Lower lobe of right lung (tissue), 2 donors: ENCODE results near the gene DNAJB13. TPM values are rescaled to one million over a fixed set of nuclear protein-coding genes. Genes with fewer than 3 reads are reported as not detected.

ENCODE experiments used
- ATAC-seq, 2 donors: fragments of 200-7000 bp; cut with Tn5 transposase; one replicate each; pipeline ENCODE4 v1.9.1; 2020 to 2022; ENCODE audit warnings: mild to moderate bottlenecking in 2 of 2, moderate library complexity in 2 of 2
- DNase-seq: peaks from one replicate; pipeline ENCODE4 v3.0.0-alpha.2; 2020
- H3K27ac ChIP-seq: fragments of 200-600 bp; one replicate; pipeline ENCODE4 v1.8.0; 2022
- H3K27me3 ChIP-seq: fragments of 200-600 bp; one replicate; pipeline ENCODE4 v1.8.0; 2022; ENCODE audit warnings: low read depth
- H3K36me3 ChIP-seq: fragments of 200-600 bp; one replicate; pipeline ENCODE4 v1.8.0; 2022; ENCODE audit warnings: mild to moderate bottlenecking
- H3K4me1 ChIP-seq: fragments of 200-600 bp; one replicate; pipeline ENCODE4 v1.8.0; 2022
- H3K4me3 ChIP-seq: fragments of 200-600 bp; one replicate; pipeline ENCODE4 v1.8.0; 2022; ENCODE audit warnings: mild to moderate bottlenecking
- H3K9me3 ChIP-seq: fragments of 200-600 bp; one replicate; pipeline ENCODE4 v1.8.0; 2022
- intact Hi-C: fragments of 100-400 bp; cut with DNase I; formaldehyde crosslinking; loops from one replicate; pipeline ENCODE4 v1.11.0; 2022
- total RNA-seq: library from RNA; stranded (reverse); fragmentation: NEBNext Ultra II Directional; extraction: Animal tissue kit (Norgen Biotek cat#: 25700); gene quantifications from one replicate; pipeline ENCODE4 v1.2.1, GENCODE V29; 2021
- TF ChIP-seq, protein P1 (sequence below): fragments of 200-600 bp; IDR thresholded peaks from one replicate; pipeline ENCODE4 v1.8.0; 2022; ENCODE audit warnings: antibody characterized with exemption, mild to moderate bottlenecking
- donor health status: DM: no; HTN: yes; CAD: no; lungs with severe emphysema.

DNAJB13 gene
- total RNA-seq, 1 donor from 2014 or later, result 7.5 TPM

DNA sequence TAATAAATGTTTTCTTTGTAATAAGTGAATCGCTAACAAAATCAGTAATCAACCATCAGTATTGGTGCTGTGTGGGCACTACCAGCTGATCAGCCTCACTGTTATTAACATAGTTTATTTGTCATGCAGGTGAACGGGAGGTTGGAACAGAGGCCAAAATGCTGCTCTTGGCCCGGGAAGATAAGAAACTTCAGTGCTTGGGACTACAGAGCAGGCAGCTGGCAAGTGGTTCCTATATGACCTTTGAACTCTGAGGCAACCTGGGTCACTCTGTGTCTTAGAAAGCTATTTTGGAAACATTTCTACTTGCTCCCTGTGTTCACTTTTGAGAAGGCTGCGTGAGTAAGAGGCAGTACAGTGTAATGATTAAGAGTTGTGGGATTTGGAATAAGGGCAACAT, 36.5 kb upstream of the DNAJB13 start:
- Histone ChIP-seq H3K9me3 (no peaks in the 10 kb centered on the region), H3K27ac (no peak overlapping the region), H3K36me3 (peaks cover 96% of the 10 kb centered on the region), H3K4me3 (no peak overlapping the region), H3K4me1 (no peaks in the 10 kb centered on the region), H3K27me3 (no peaks in the 10 kb centered on the region)
- ATAC-seq, result no peak
- TF ChIP-seq, protein P1, sequence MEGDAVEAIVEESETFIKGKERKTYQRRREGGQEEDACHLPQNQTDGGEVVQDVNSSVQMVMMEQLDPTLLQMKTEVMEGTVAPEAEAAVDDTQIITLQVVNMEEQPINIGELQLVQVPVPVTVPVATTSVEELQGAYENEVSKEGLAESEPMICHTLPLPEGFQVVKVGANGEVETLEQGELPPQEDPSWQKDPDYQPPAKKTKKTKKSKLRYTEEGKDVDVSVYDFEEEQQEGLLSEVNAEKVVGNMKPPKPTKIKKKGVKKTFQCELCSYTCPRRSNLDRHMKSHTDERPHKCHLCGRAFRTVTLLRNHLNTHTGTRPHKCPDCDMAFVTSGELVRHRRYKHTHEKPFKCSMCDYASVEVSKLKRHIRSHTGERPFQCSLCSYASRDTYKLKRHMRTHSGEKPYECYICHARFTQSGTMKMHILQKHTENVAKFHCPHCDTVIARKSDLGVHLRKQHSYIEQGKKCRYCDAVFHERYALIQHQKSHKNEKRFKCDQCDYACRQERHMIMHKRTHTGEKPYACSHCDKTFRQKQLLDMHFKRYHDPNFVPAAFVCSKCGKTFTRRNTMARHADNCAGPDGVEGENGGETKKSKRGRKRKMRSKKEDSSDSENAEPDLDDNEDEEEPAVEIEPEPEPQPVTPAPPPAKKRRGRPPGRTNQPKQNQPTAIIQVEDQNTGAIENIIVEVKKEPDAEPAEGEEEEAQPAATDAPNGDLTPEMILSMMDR, result no peak
- no peak for DNase-seq
- intact Hi-C loops, result no loop called here

DNA sequence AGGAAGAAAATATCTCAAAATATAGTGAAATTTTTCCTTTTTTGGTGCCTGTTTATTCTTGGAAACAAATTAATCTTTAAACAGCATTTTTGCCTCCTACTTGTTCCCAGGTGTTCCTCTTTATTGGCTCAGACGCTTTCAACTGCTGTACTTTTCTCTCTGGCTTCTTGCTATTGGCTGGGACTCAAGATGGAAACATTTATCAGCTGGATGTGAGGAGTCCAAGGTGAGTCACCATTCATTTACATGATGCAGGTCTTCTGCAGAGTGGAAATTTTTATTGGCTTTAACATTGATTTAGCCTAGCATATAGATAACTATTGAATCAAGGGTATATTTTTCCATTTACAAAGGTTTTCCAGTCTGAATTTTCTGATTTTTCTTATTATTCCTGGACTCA, 34.4 kb upstream of the DNAJB13 start:
- Histone ChIP-seq H3K27ac (no peak overlapping the region), H3K9me3 (no peaks in the 10 kb centered on the region), H3K27me3 (no peaks in the 10 kb centered on the region), H3K4me3 (no peak overlapping the region), H3K4me1 (no peaks in the 10 kb centered on the region), H3K36me3 (peaks cover 95% of the 10 kb centered on the region)
- intact Hi-C loops, result no loop called here
- DNase-seq, result no peak
- no peak for ATAC-seq
- TF ChIP-seq, protein P1, result no peak

DNA sequence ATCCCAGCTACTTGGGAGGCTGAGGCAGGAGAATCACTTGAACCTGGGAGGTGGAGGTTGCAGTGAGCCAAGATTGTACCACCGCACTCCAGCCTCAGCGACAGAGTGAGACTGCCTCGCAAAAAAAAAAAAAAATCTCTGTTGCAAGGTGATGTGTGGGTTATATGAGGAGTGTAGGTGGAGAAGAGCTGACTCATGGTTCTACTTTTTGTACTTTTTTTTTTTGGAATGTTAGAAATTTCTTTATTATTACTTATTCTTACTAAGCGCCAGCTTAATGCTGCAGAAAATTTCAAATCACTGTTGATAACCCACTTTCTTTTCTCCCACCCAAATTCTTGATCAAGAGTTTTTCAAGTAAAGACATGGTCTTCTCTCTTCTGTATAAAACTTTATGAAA, 29.6 kb upstream of the DNAJB13 start:
- no peak for DNase-seq
- Histone ChIP-seq H3K4me3 (no peak overlapping the region), H3K36me3 (peaks cover 81% of the 10 kb centered on the region), H3K4me1 (no peaks in the 10 kb centered on the region), H3K27me3 (no peaks in the 10 kb centered on the region), H3K9me3 (no peaks in the 10 kb centered on the region), H3K27ac (no peak overlapping the region)
- intact Hi-C loops, result no loop called here
- ATAC-seq, result no peak
- TF ChIP-seq, protein P1, result no peak

DNA sequence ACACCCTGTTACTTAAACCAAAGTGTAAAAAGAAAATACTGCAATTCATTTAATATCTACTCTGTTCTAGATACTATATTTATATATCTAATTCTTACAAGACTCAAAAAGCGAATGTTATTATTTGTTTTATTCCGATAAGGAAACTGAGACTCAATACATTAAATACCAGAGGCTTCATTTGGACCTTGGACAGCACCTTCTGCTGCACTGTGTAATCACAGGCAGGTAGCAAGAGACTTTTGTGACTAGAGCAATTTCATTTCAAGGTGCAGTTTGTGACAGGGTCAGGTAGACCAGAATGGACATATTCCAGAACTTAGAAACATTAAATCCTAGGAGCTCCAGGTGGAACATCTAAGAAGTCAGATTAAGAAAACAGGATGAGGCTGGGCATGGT, 21.4 kb upstream of the DNAJB13 start:
- TF ChIP-seq, protein P1, result no peak
- intact Hi-C loops, result no loop called here
- no peaks in the 10 kb centered on the region for H3K27me3 ChIP-seq
- H3K36me3 ChIP-seq, result peaks cover 83% of the 10 kb centered on the region
- H3K4me3 ChIP-seq, result no peak overlapping the region
- DNase-seq (no peak), ATAC-seq (no peak)
- H3K4me1 ChIP-seq, result no peaks in the 10 kb centered on the region
- H3K9me3 ChIP-seq, result no peaks in the 10 kb centered on the region
- H3K27ac ChIP-seq, result no peak overlapping the region

DNA sequence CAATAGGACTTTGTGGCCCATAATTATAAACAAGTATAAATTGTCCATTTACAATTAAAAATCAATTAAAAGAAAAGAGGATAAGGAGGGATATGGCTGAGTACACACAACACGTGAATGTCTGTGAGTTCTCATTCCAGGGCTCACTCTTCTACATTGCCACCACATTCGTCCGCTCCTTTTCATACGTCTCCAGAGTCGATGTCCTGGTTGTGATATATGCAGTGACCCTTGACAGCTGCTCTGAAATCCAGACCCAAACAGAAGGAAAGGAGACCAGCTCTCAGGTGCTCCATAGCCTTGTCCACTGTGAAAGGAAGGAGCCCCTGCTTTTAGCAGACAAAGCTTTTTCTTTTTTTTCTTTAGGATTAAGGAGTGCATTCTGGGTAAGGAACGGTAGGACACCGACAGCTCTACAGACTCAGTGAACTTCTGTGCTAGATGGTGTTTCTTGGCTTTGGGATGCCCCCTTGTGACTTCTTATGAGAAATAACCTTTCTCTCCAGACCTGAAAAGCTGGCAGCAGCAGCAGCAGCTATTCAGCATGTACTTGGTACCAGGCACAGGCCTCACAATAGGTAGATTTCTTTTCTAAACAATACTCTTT, 19.7 kb upstream of the DNAJB13 start:
- no peak for DNase-seq
- intact Hi-C loops, result no loop called here
- TF ChIP-seq, protein P1, result no peak
- Histone ChIP-seq H3K4me3 (no peak overlapping the region), H3K27ac (no peak overlapping the region), H3K36me3 (peaks cover 71% of the 10 kb centered on the region), H3K27me3 (no peaks in the 10 kb centered on the region), H3K4me1 (no peaks in the 10 kb centered on the region), H3K9me3 (no peaks in the 10 kb centered on the region)
- ATAC-seq, result peak; percentile 64 to 69
